Activated CD8-positive, alpha-beta T cell treated with anti-CD3 and anti-CD28 coated beads for 36 hours (primary cell): Measurements from ENCODE around the gene OR56B1. TPM values are rescaled to one million over a fixed set of nuclear protein-coding genes. Genes with fewer than 3 reads are reported as not detected.

Experiments used
- ATAC-seq: fragments of 200-7000 bp; cut with Tn5 transposase; one replicate; pipeline ENCODE4 v1.10.0; 2021; ENCODE audit warnings: mild to moderate bottlenecking, moderate library complexity
- CTCF ChIA-PET: fragments of 350-600 bp; sonication (Branson Sonifier 250); formaldehyde crosslinking; loops from one replicate; lab custom pipeline; 2021; ENCODE audit warnings: antibody characterized with exemption; lab: Charles Lee
- POLR2A ChIA-PET: fragments of 350-600 bp; sonication (Branson Sonifier 250); formaldehyde crosslinking; loops from one replicate; lab custom pipeline; 2021; ENCODE audit warnings: antibody characterized with exemption; lab: Charles Lee
- DNase-seq: peaks from one replicate; pipeline ENCODE4 v3.0.0-alpha.2; 2020
- H3K27ac Mint-ChIP-seq: one replicate; pipeline ENCODE4 v1.8.0; 2021; ENCODE audit warnings: mild to moderate bottlenecking, mixed read lengths
- H3K27me3 Mint-ChIP-seq: one replicate; pipeline ENCODE4 v1.8.0; 2021; ENCODE audit warnings: mixed read lengths
- H3K36me3 Mint-ChIP-seq: one replicate; pipeline ENCODE4 v1.8.0; 2021; ENCODE audit warnings: low read depth, mixed read lengths
- H3K4me1 Mint-ChIP-seq: one replicate; pipeline ENCODE4 v1.8.0; 2021; ENCODE audit warnings: low read depth, mixed read lengths
- H3K4me3 Mint-ChIP-seq: one replicate; pipeline ENCODE4 v1.8.0; 2021; ENCODE audit warnings: mild to moderate bottlenecking, moderate library complexity, mixed read lengths
- H3K9me3 Mint-ChIP-seq: one replicate; pipeline ENCODE4 v1.8.0; 2021; ENCODE audit warnings: mixed read lengths
- intact Hi-C: fragments of 100-400 bp; cut with micrococcal nuclease; formaldehyde crosslinking; loops from one replicate; pipeline ENCODE4 v1.10.0; 2022
- total RNA-seq, 2 experiments: library from RNA; stranded (reverse); gene quantifications; one replicate each; pipeline ENCODE4 v1.2.3, GENCODE V29; 2021
- TF ChIP-seq, protein P1 (sequence below): fragments of 200-600 bp; IDR thresholded peaks from one replicate; pipeline ENCODE4 v1.8.0; 2022; ENCODE audit warnings: antibody characterized with exemption, mild to moderate bottlenecking

OR56B1 gene
- total RNA-seq, 2 experiments from 2014 or later: 0.25 TPM; not detected in 1

DNA sequence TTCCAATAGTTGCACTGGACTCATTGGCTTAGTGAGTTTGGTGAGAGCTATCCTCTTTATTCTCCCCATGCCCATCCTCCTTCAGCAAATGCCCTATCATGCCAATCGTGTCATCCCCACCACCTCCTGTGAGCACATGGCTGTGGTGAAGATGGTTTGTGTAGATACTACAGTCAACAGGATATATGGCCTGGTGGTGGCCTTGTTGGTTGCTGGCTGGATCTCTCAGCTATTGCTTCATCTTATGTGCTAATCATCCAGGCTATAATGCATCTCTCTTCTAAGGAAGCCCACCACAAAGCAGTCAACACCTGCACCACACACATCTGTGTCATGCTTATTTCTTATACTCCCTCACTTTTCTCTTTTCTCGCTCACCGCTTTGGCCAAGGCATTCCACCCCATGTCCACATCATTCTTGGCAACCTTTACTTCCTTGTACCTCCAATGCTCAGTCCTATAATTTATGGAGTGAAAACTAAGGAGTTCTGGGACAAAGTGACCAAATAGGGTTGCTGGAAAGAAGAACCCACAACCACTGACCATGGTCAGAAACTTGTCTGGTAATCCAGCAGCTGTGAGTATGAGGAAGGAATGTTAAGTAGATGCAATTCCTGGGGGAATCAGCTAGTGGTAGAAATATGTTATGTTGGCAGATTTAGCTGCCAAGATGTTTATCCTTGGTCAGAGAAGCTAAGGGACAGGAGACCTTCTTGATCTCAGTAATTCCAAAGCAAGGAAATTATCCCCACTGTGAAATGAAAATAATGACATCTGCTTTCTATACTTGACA, 16.3 kb upstream of the OR56B1 start:
- Mint-ChIP-seq H3K4me1 (no peaks in the 10 kb centered on the region), H3K36me3 (peaks cover 3% of the 10 kb centered on the region), H3K9me3 (peaks cover 3% of the 10 kb centered on the region), H3K27me3 (no peaks in the 10 kb centered on the region), H3K4me3 (no peak overlapping the region), H3K27ac (no peak overlapping the region)
- peak; percentile 27 for ATAC-seq
- DNase-seq: peak; percentile 15
- CTCF ChIA-PET: interaction anchor here (0.8 kb wide), 1 partner anchor 8 kb away, joined by 3 read pairs; no protein-coding TSS in a partner anchor
- TF ChIP-seq, protein P1, sequence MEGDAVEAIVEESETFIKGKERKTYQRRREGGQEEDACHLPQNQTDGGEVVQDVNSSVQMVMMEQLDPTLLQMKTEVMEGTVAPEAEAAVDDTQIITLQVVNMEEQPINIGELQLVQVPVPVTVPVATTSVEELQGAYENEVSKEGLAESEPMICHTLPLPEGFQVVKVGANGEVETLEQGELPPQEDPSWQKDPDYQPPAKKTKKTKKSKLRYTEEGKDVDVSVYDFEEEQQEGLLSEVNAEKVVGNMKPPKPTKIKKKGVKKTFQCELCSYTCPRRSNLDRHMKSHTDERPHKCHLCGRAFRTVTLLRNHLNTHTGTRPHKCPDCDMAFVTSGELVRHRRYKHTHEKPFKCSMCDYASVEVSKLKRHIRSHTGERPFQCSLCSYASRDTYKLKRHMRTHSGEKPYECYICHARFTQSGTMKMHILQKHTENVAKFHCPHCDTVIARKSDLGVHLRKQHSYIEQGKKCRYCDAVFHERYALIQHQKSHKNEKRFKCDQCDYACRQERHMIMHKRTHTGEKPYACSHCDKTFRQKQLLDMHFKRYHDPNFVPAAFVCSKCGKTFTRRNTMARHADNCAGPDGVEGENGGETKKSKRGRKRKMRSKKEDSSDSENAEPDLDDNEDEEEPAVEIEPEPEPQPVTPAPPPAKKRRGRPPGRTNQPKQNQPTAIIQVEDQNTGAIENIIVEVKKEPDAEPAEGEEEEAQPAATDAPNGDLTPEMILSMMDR: no peak
- POLR2A ChIA-PET: interaction anchor here (1.3 kb wide), 1 partner anchor 30 kb away, joined by 4 read pairs; the partner anchor contains the start of gene TRIM22
- intact Hi-C loops: no loop called here

DNA sequence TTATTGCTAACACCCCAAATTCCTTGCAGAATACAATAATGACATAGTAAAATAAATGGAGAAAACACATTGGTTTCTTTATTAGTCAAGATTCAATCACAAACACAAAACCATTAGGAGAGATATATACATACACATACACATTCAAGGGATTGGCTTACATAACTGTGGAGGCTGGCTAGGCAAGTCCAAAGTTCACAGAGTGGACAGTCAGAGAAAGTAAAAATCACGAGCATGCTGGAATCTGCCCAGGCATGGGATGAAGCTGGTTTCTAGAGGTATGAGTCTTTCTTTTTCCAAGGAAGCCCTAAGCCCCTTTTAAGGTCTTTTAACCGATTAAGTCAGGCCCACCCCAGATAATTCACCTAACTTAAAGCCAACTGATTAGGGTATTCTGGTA, 13.6 kb upstream of the OR56B1 start:
- ATAC-seq (no peak), DNase-seq (no peak)
- no peaks in the 10 kb centered on the region for H3K27me3 Mint-ChIP-seq
- POLR2A ChIA-PET: no interaction called here
- CTCF ChIA-PET: interaction anchor here (1.0 kb wide), 1 partner anchor 37 kb away, joined by 3 read pairs; the partner anchor contains the start of gene TRIM5
- H3K4me1 Mint-ChIP-seq: no peaks in the 10 kb centered on the region
- TF ChIP-seq, protein P1: no peak
- no peaks in the 10 kb centered on the region for H3K9me3 Mint-ChIP-seq
- peaks cover 3% of the 10 kb centered on the region for H3K36me3 Mint-ChIP-seq
- no peak overlapping the region for H3K27ac Mint-ChIP-seq
- H3K4me3 Mint-ChIP-seq: no peak overlapping the region
- intact Hi-C loops: no loop called here

DNA sequence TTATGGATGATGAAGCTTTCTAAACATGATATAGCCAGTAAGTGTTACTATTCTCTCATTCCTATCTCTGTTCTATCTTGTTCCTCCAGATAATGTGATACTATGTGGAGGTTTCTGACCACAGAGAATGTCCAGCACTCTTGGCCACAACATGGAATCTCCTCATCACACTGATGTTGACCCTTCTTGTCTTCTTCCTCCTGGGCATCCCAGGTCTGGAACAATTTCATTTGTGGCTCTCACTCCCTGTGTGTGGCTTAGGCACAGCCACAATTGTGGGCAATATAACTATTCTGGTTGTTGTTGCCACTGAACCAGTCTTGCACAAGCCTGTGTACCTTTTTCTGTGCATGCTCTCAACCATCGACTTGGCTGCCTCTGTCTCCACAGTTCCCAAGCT, 9.9 kb upstream of the OR56B1 start:
- Mint-ChIP-seq H3K9me3 (no peaks in the 10 kb centered on the region), H3K27ac (no peak overlapping the region), H3K4me1 (no peaks in the 10 kb centered on the region), H3K36me3 (no peaks in the 10 kb centered on the region), H3K27me3 (no peaks in the 10 kb centered on the region), H3K4me3 (no peak overlapping the region)
- POLR2A ChIA-PET: no interaction called here
- CTCF ChIA-PET: no interaction called here
- TF ChIP-seq, protein P1: no peak
- no peak for DNase-seq
- ATAC-seq: no peak
- intact Hi-C loops: no loop called here

DNA sequence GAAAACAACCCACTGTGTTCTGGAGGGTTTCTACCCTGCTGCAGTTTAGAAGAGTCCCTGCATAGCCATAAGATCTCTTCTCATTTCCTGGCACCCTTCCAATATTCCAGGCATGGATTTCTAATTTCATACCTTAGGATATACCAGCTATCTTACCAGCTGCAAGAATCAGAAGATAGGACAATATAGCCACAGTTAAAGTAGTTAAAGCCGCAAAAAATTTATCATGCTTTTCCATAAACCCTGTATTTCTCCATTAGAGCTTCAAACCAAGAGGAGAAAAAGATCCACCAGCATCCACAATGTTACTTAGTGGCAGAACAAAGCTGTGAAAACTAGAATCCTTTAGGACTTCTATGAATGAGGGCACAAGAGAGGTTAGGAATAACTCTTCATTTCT, 8.6 kb upstream of the OR56B1 start:
- ATAC-seq: no peak
- TF ChIP-seq, protein P1: no peak
- no peak for DNase-seq
- intact Hi-C loops: no loop called here
- H3K9me3 Mint-ChIP-seq: no peaks in the 10 kb centered on the region
- no peak overlapping the region for H3K27ac Mint-ChIP-seq
- ChIA-PET POLR2A (no interaction called here), CTCF (interaction anchor here (1.4 kb wide), 1 partner anchor 14 kb away, joined by 3 read pairs; no protein-coding TSS in a partner anchor)
- H3K27me3 Mint-ChIP-seq: no peaks in the 10 kb centered on the region
- H3K36me3 Mint-ChIP-seq: no peaks in the 10 kb centered on the region
- H3K4me1 Mint-ChIP-seq: no peaks in the 10 kb centered on the region
- no peak overlapping the region for H3K4me3 Mint-ChIP-seq

DNA sequence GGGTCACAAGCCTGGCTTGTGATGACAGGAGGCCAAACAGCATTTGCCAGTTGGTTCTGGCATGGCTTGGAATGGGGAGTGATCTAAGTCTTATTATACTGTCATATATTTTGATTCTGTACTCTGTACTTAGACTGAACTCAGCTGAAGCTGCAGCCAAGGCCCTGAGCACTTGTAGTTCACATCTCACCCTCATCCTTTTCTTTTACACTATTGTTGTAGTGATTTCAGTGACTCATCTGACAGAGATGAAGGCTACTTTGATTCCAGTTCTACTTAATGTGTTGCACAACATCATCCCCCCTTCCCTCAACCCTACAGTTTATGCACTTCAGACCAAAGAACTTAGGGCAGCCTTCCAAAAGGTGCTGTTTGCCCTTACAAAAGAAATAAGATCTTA, 843 bp downstream of the OR56B1 start:
- Mint-ChIP-seq H3K27me3 (no peaks in the 10 kb centered on the region), H3K27ac (no peak overlapping the region), H3K36me3 (peaks cover 12% of the 10 kb centered on the region), H3K4me3 (no peak overlapping the region), H3K9me3 (peaks cover 13% of the 10 kb centered on the region), H3K4me1 (no peaks in the 10 kb centered on the region)
- TF ChIP-seq, protein P1: no peak
- no peak for ATAC-seq
- intact Hi-C loops: no loop called here
- ChIA-PET CTCF (no interaction called here), POLR2A (no interaction called here)
- no peak for DNase-seq
